HEK293 (cell line): ENCODE results near the gene BCL6.

Experiments
- BCL11B ChIP-seq: fragments of 450-650 bp; formaldehyde crosslinking; IDR thresholded peaks from 2 replicates; pipeline ENCODE4 v1.5.1; 2016; ENCODE audit warnings: low read depth, missing biosample characterization, missing genetic modification characterization
- GFI1B ChIP-seq: fragments of 450-650 bp; formaldehyde crosslinking; IDR thresholded peaks from 2 replicates; pipeline ENCODE4 v1.5.1; 2016; ENCODE audit warnings: missing biosample characterization, missing genetic modification characterization
- GLI4 ChIP-seq: fragments of 450-650 bp; formaldehyde crosslinking; IDR thresholded peaks from 2 replicates; pipeline ENCODE4 v1.5.1; 2016; ENCODE audit warnings: missing biosample characterization, missing genetic modification characterization
- PRDM1 ChIP-seq: fragments of 450-650 bp; formaldehyde crosslinking; IDR thresholded peaks from 2 replicates; pipeline ENCODE4; 2016; ENCODE audit warnings: missing biosample characterization, missing genetic modification characterization
- PRDM4 ChIP-seq: fragments of 450-650 bp; formaldehyde crosslinking; IDR thresholded peaks from 2 replicates; pipeline ENCODE4 v1.5.1; 2017; ENCODE audit warnings: missing biosample characterization, missing genetic modification characterization
- ZEB2 ChIP-seq: fragments of 450-650 bp; formaldehyde crosslinking; IDR thresholded peaks from 2 replicates; pipeline ENCODE4 v1.5.1; 2016; ENCODE audit warnings: missing biosample characterization, missing genetic modification characterization
- ZIC2 ChIP-seq: fragments of 450-650 bp; formaldehyde crosslinking; IDR thresholded peaks from 2 replicates; pipeline ENCODE4 v1.5.1; 2016; ENCODE audit warnings: missing biosample characterization, missing genetic modification characterization
- ZNF10 ChIP-seq: fragments of 450-650 bp; formaldehyde crosslinking; IDR thresholded peaks from 2 replicates; pipeline ENCODE4 v1.5.1; 2017; ENCODE audit warnings: missing biosample characterization, missing genetic modification characterization
- ZNF132 ChIP-seq: fragments of 450-650 bp; formaldehyde crosslinking; IDR thresholded peaks from 2 replicates; pipeline ENCODE4 v1.5.1; 2017; ENCODE audit warnings: missing biosample characterization, missing genetic modification characterization, borderline replicate concordance
- ZNF202 ChIP-seq: fragments of 450-650 bp; formaldehyde crosslinking; IDR thresholded peaks from 2 replicates; pipeline ENCODE4 v1.5.1; 2016; ENCODE audit warnings: missing biosample characterization, missing genetic modification characterization, borderline replicate concordance
- ZNF335 ChIP-seq: fragments of 450-650 bp; formaldehyde crosslinking; conservative IDR thresholded peaks from 2 replicates; pipeline ENCODE4 v1.5.1; 2016; ENCODE audit warnings: missing biosample characterization, missing genetic modification characterization
- ZNF341 ChIP-seq: fragments of 450-650 bp; formaldehyde crosslinking; IDR thresholded peaks from 2 replicates; pipeline ENCODE4; 2016; ENCODE audit warnings: low read depth, missing biosample characterization, missing genetic modification characterization
- ZNF366 ChIP-seq: fragments of 450-650 bp; formaldehyde crosslinking; conservative IDR thresholded peaks from 2 replicates; pipeline ENCODE4 v1.5.1; 2016; ENCODE audit warnings: missing biosample characterization, missing genetic modification characterization
- ZNF391 ChIP-seq: fragments of 450-650 bp; formaldehyde crosslinking; IDR thresholded peaks from 2 replicates; pipeline ENCODE4 v1.5.1; 2016; ENCODE audit warnings: low read depth, missing biosample characterization, missing genetic modification characterization, borderline replicate concordance
- ZNF404 ChIP-seq: fragments of 450-650 bp; formaldehyde crosslinking; IDR thresholded peaks from 2 replicates; pipeline ENCODE4 v1.5.1; 2017; ENCODE audit warnings: missing biosample characterization, missing genetic modification characterization
- ZNF558 ChIP-seq: fragments of 450-650 bp; formaldehyde crosslinking; IDR thresholded peaks from 2 replicates; pipeline ENCODE4 v1.5.1; 2016; ENCODE audit warnings: missing biosample characterization, missing genetic modification characterization
- ZNF600 ChIP-seq: fragments of 450-650 bp; formaldehyde crosslinking; IDR thresholded peaks from 2 replicates; pipeline ENCODE4 v1.5.1; 2016; ENCODE audit warnings: missing biosample characterization, missing genetic modification characterization
- ZNF658 ChIP-seq: fragments of 450-650 bp; formaldehyde crosslinking; IDR thresholded peaks from 2 replicates; pipeline ENCODE4; 2016; ENCODE audit warnings: missing biosample characterization, missing genetic modification characterization
- ZNF677 ChIP-seq: fragments of 450-650 bp; IDR thresholded peaks from 2 replicates; pipeline ENCODE4 v1.5.0; 2018; ENCODE audit warnings: missing biosample characterization, mild to moderate bottlenecking, missing genetic modification characterization, moderate library complexity
- ZNF785 ChIP-seq: fragments of 450-650 bp; formaldehyde crosslinking; IDR thresholded peaks from 2 replicates; pipeline ENCODE4 v1.5.1; 2016; ENCODE audit warnings: missing biosample characterization, missing genetic modification characterization
- ZNF830 ChIP-seq: fragments of 450-650 bp; IDR thresholded peaks from 2 replicates; pipeline ENCODE4 v1.5.0; 2018; ENCODE audit warnings: missing biosample characterization, missing genetic modification characterization, low read depth, mild to moderate bottlenecking, moderate library complexity
- ZSCAN23 ChIP-seq: fragments of 450-650 bp; formaldehyde crosslinking; IDR thresholded peaks from 2 replicates; pipeline ENCODE4 v1.5.1; 2016; ENCODE audit warnings: missing biosample characterization, missing genetic modification characterization
- ZSCAN5A ChIP-seq: fragments of 450-650 bp; formaldehyde crosslinking; IDR thresholded peaks from 2 replicates; pipeline ENCODE4 v1.5.1; 2016; ENCODE audit warnings: missing biosample characterization, missing genetic modification characterization
- ZXDB ChIP-seq: fragments of 450-650 bp; formaldehyde crosslinking; IDR thresholded peaks from 2 replicates; pipeline ENCODE4 v1.5.1; 2016; ENCODE audit warnings: missing biosample characterization, missing genetic modification characterization
- TF ChIP-seq, protein P1 (sequence below): fragments of 450-650 bp; formaldehyde crosslinking; IDR thresholded peaks from 2 replicates; pipeline ENCODE4 v1.5.1; 2016; ENCODE audit warnings: missing biosample characterization, missing genetic modification characterization
- TF ChIP-seq, protein P2 (sequence below): fragments of 450-650 bp; formaldehyde crosslinking; IDR thresholded peaks from 2 replicates; pipeline ENCODE4 v1.5.1; 2016; ENCODE audit warnings: missing biosample characterization, missing genetic modification characterization
- TF ChIP-seq, protein P3 (sequence below): fragments of 450-650 bp; IDR thresholded peaks from 2 replicates; pipeline ENCODE4 v1.5.1; 2018; ENCODE audit warnings: missing biosample characterization, missing genetic modification characterization
- TF ChIP-seq, protein P4 (sequence below): fragments of 450-650 bp; formaldehyde crosslinking; IDR thresholded peaks from 2 replicates; pipeline ENCODE4 v1.5.1; 2017; ENCODE audit warnings: missing biosample characterization, missing genetic modification characterization
- TF ChIP-seq, protein P5 (sequence below): fragments of 450-650 bp; formaldehyde crosslinking; IDR thresholded peaks from 2 replicates; pipeline ENCODE4 v1.5.1; 2016; ENCODE audit warnings: missing biosample characterization, missing genetic modification characterization

BCL6 gene

GRCh38 chr3:187750513-187751123 lies 5.3 kb upstream of the BCL6 start (continued):
- TF ChIP-seq, protein P1, sequence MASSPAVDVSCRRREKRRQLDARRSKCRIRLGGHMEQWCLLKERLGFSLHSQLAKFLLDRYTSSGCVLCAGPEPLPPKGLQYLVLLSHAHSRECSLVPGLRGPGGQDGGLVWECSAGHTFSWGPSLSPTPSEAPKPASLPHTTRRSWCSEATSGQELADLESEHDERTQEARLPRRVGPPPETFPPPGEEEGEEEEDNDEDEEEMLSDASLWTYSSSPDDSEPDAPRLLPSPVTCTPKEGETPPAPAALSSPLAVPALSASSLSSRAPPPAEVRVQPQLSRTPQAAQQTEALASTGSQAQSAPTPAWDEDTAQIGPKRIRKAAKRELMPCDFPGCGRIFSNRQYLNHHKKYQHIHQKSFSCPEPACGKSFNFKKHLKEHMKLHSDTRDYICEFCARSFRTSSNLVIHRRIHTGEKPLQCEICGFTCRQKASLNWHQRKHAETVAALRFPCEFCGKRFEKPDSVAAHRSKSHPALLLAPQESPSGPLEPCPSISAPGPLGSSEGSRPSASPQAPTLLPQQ (tag by site-specific recombination), result peak; percentile 46; the same call in 1 of the 2 replicates
- TF ChIP-seq ZIC2 (tag by site-specific recombination) (peak; percentile 19; the same call in 1 of the 2 replicates), ZNF10 (tag by site-specific recombination) (no peak), ZNF785 (tag by site-specific recombination) (no peak), ZNF202 (tag by site-specific recombination) (no peak), ZNF658 (tag by site-specific recombination) (no peak), PRDM4 (tag by site-specific recombination) (peak; percentile 72), ZNF830 (tag by site-specific recombination) (no peak), ZNF404 (tag by site-specific recombination) (no peak), ZNF341 (peak; percentile 75), ZNF366 (tag by site-specific recombination) (no peak), ZEB2 (tag by site-specific recombination) (0 out of 2 replicates have a peak, but pooled peaks have one; percentile 43), BCL11B (tag by site-specific recombination) (no peak), GFI1B (tag by site-specific recombination) (no peak), ZNF335 (tag by site-specific recombination) (peak; percentile 89), ZNF558 (tag by site-specific recombination) (0 out of 2 replicates have a peak, but pooled peaks have one; percentile 14), ZNF391 (tag by site-specific recombination) (0 out of 2 replicates have a peak, but pooled peaks have one; percentile 36), GLI4 (0 out of 2 replicates have a peak, but pooled peaks have one; percentile 63), ZXDB (peak; percentile 56; the same call in 1 of the 2 replicates), ZNF677 (tag by site-specific recombination) (no peak), ZNF600 (peak; percentile 82), PRDM1 (tag by site-specific recombination) (no peak), ZSCAN5A (tag by site-specific recombination) (no peak), ZSCAN23 (tag by site-specific recombination) (no peak), ZNF132 (no peak)
- TF ChIP-seq, protein P2, sequence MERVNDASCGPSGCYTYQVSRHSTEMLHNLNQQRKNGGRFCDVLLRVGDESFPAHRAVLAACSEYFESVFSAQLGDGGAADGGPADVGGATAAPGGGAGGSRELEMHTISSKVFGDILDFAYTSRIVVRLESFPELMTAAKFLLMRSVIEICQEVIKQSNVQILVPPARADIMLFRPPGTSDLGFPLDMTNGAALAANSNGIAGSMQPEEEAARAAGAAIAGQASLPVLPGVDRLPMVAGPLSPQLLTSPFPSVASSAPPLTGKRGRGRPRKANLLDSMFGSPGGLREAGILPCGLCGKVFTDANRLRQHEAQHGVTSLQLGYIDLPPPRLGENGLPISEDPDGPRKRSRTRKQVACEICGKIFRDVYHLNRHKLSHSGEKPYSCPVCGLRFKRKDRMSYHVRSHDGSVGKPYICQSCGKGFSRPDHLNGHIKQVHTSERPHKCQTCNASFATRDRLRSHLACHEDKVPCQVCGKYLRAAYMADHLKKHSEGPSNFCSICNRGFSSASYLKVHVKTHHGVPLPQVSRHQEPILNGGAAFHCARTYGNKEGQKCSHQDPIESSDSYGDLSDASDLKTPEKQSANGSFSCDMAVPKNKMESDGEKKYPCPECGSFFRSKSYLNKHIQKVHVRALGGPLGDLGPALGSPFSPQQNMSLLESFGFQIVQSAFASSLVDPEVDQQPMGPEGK, result peak; percentile 46; the same call in 1 of the 2 replicates
- TF ChIP-seq, protein P3, sequence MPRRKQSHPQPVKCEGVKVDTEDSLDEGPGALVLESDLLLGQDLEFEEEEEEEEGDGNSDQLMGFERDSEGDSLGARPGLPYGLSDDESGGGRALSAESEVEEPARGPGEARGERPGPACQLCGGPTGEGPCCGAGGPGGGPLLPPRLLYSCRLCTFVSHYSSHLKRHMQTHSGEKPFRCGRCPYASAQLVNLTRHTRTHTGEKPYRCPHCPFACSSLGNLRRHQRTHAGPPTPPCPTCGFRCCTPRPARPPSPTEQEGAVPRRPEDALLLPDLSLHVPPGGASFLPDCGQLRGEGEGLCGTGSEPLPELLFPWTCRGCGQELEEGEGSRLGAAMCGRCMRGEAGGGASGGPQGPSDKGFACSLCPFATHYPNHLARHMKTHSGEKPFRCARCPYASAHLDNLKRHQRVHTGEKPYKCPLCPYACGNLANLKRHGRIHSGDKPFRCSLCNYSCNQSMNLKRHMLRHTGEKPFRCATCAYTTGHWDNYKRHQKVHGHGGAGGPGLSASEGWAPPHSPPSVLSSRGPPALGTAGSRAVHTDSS, result no peak
- TF ChIP-seq, protein P4, sequence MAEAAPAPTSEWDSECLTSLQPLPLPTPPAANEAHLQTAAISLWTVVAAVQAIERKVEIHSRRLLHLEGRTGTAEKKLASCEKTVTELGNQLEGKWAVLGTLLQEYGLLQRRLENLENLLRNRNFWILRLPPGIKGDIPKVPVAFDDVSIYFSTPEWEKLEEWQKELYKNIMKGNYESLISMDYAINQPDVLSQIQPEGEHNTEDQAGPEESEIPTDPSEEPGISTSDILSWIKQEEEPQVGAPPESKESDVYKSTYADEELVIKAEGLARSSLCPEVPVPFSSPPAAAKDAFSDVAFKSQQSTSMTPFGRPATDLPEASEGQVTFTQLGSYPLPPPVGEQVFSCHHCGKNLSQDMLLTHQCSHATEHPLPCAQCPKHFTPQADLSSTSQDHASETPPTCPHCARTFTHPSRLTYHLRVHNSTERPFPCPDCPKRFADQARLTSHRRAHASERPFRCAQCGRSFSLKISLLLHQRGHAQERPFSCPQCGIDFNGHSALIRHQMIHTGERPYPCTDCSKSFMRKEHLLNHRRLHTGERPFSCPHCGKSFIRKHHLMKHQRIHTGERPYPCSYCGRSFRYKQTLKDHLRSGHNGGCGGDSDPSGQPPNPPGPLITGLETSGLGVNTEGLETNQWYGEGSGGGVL (tag by site-specific recombination), result peak; percentile 56
- TF ChIP-seq, protein P5, sequence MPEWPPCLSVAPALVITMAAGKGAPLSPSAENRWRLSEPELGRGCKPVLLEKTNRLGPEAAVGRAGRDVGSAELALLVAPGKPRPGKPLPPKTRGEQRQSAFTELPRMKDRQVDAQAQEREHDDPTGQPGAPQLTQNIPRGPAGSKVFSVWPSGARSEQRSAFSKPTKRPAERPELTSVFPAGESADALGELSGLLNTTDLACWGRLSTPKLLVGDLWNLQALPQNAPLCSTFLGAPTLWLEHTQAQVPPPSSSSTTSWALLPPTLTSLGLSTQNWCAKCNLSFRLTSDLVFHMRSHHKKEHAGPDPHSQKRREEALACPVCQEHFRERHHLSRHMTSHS (tag by site-specific recombination), result 0 out of 2 replicates have a peak, but pooled peaks have one; percentile 8
